HCT116 (cell line): ENCODE results near the gene CACNA1E. TPM values are rescaled to one million over a fixed set of nuclear protein-coding genes. Genes with fewer than 3 reads are reported as not detected.

ENCODE experiments used
- ATAC-seq: fragments of 200-7000 bp; cut with Tn5 transposase; 2 replicates; pipeline ENCODE4 v1.9.1; 2020; ENCODE audit warnings: mild to moderate bottlenecking, moderate library complexity
- BruUV-seq: library from RNA; stranded (reverse); fragments of 400-500 nt; replicated peaks from 2 replicates; lab custom pipeline; 2021; lab: Mats Ljungman, UMichigan
- CTCF ChIA-PET: fragments of 300-600 bp; sonication (Branson Sonifier 250); formaldehyde crosslinking; loops from one replicate; lab custom pipeline; 2021; ENCODE audit warnings: antibody characterized with exemption; lab: Charles Lee
- POLR2A ChIA-PET: fragments of 300-600, 350-600 bp; sonication (Branson Sonifier 250); formaldehyde crosslinking; loops from one replicate; lab custom pipeline; 2021; ENCODE audit warnings: antibody characterized with exemption; lab: Charles Lee
- RAD21 ChIA-PET, 2 experiments: fragments of 300-600 bp; sonication (Branson Sonifier 250); formaldehyde crosslinking; loops; one replicate each; lab custom pipeline; 2023; ENCODE audit warnings: low total read pairs in 2 of 2; ENCODE audit not compliant: uncharacterized antibody in 2 of 2, unreplicated experiment in 2 of 2, low non-redundant PET in 1 of 2; lab: Charles Lee
- DNase-seq: peaks from one replicate; pipeline ENCODE4 v3.0.0-alpha.2; 2010; ENCODE audit warnings: low read depth, low spot score
- H2AFZ ChIP-seq: fragments of 200-600 bp; shearing (Covaris generic), sonication (generic); 2 replicates; pipeline ENCODE4 v1.6.1; 2017; ENCODE audit warnings: low read depth, mixed run types, mixed read lengths, antibody characterized with exemption, low read length; ENCODE audit not compliant: poor library complexity, severe bottlenecking
- H3K27ac ChIP-seq: 2 replicates; pipeline ENCODE4 v1.5.1; 2012; ENCODE audit warnings: low read depth, low read length
- H3K27me3 ChIP-seq: fragments of 200-600 bp; sonication (generic); 2 replicates; pipeline ENCODE4 v1.6.1; 2016; ENCODE audit warnings: mixed run types, low read length, mixed read lengths; ENCODE audit not compliant: insufficient read depth
- H3K36me3 ChIP-seq, 2 experiments: fragments of 200-500 bp in 1 of 2; fragments of 200-600 bp in 1 of 2; sonication (Bioruptor generic) in 1 of 2; sonication (generic) in 1 of 2; 2 replicates each; pipeline versions ENCODE4 v1.5.1 to v1.6.1; 2014 to 2016; ENCODE audit warnings: low read length in 2 of 2, inconsistent platforms in 1 of 2, mixed read lengths in 1 of 2, mixed run types in 1 of 2; ENCODE audit not compliant: insufficient read depth in 2 of 2, control insufficient read depth in 1 of 2
- H3K4me1 ChIP-seq, 2 experiments: fragments of 200-600 bp in 1 of 2; sonication (generic) in 1 of 2; 2 replicates each; pipeline versions ENCODE4 v1.5.1 to v1.6.1; 2012 to 2017; ENCODE audit warnings: low read length in 2 of 2, inconsistent platforms in 1 of 2, mild to moderate bottlenecking in 1 of 2, mixed read lengths in 1 of 2, mixed run types in 1 of 2, moderate library complexity in 1 of 2; ENCODE audit not compliant: insufficient read depth in 2 of 2, control insufficient read depth in 1 of 2
- H3K4me2 ChIP-seq: fragments of 200-600 bp; sonication (generic); 2 replicates; pipeline ENCODE4 v1.6.1; 2017; ENCODE audit warnings: mixed run types, low read length, mixed read lengths
- H3K4me3 ChIP-seq, 2 experiments: fragments of 200-600 bp in 1 of 2; sonication (generic) in 1 of 2; replicated peaks in 1 of 2; 2 replicates each; pipeline ENCODE4 v1.5.1; 2011 to 2016; ENCODE audit warnings: low read length in 2 of 2, control low read depth in 1 of 2, low read depth in 1 of 2, mild to moderate bottlenecking in 1 of 2, mixed read lengths in 1 of 2, mixed run types in 1 of 2
- H3K79me2 ChIP-seq: fragments of 200-600 bp; sonication (generic); 2 replicates; pipeline ENCODE4 v1.6.1; 2017; ENCODE audit warnings: mild to moderate bottlenecking, mixed run types, low read length, moderate library complexity, mixed read lengths; ENCODE audit not compliant: insufficient read depth
- H3K9ac ChIP-seq: fragments of 200-600 bp; sonication (generic); 2 replicates; pipeline ENCODE4 v1.6.1; 2016; ENCODE audit warnings: low read length, mixed read lengths
- H3K9me2 ChIP-seq: fragments of 200-600 bp; sonication (generic), shearing (Covaris generic); 2 replicates; pipeline ENCODE4 v1.6.1; 2017; ENCODE audit warnings: mixed run types, mild to moderate bottlenecking, moderate library complexity; ENCODE audit not compliant: insufficient read depth
- H3K9me3 ChIP-seq, 2 experiments: fragments of 200-500 bp in 1 of 2; fragments of 200-600 bp in 1 of 2; sonication (Bioruptor generic) in 1 of 2; sonication (generic) in 1 of 2; 2 replicates each; pipeline ENCODE4 v1.6.1; 2014 to 2017; ENCODE audit warnings: low read length in 2 of 2, mixed read lengths in 2 of 2, inconsistent platforms in 1 of 2, low read depth in 1 of 2, mild to moderate bottlenecking in 1 of 2, mixed run types in 1 of 2, moderate library complexity in 1 of 2; ENCODE audit not compliant: control insufficient read depth in 1 of 2, insufficient read depth in 1 of 2
- H4K20me1 ChIP-seq: fragments of 200-600 bp; sonication (generic), shearing (Covaris generic); 2 replicates; pipeline ENCODE4 v1.6.1; 2017; ENCODE audit warnings: mixed run types, mild to moderate bottlenecking, moderate library complexity; ENCODE audit not compliant: insufficient read depth
- EGR1 ChIP-seq: IDR thresholded peaks from 2 replicates; pipeline ENCODE4 v1.6.1; 2012; ENCODE audit warnings: low read depth
- EZH2 ChIP-seq: fragments of 200-600 bp; sonication (generic); IDR thresholded peaks from 2 replicates; pipeline ENCODE4 v1.6.1; 2017; ENCODE audit warnings: antibody characterized with exemption, mixed run types
- POLR2A ChIP-seq: IDR thresholded peaks from 2 replicates; pipeline ENCODE4 v1.7.0; 2011; ENCODE audit warnings: borderline replicate concordance; ENCODE audit not compliant: insufficient read depth, insufficient read length; ENCODE audit errors: extremely low read depth
- ZBTB33 ChIP-seq: IDR thresholded peaks from 2 replicates; pipeline ENCODE4 v1.6.1; 2011; ENCODE audit warnings: mild to moderate bottlenecking, low read length, moderate library complexity; ENCODE audit not compliant: insufficient replicate concordance; ENCODE audit errors: extremely low read depth
- ZNF274 ChIP-seq: fragments of 200-500 bp; sonication (Bioruptor generic); IDR thresholded peaks from 2 replicates; pipeline ENCODE4 v1.6.1; 2014; ENCODE audit warnings: mild to moderate bottlenecking, low read depth, low read length, inconsistent platforms
- intact Hi-C: fragments of 100-400 bp; cut with micrococcal nuclease; formaldehyde crosslinking; loops from 2 replicates; pipeline ENCODE4 v1.10.0; 2022
- total RNA-seq: library from RNA; stranded (reverse); gene quantifications from one replicate; pipeline ENCODE4 v1.2.1, GENCODE V29; 2021; ENCODE audit not compliant: unreplicated experiment
- TF ChIP-seq, protein P1 (sequence below), 3 experiments: fragments of 200-600 bp in 1 of 3; sonication (generic) in 1 of 3; IDR thresholded peaks in 2 of 3; conservative IDR thresholded peaks in 1 of 3; 2 replicates each; pipeline ENCODE4 v1.5.1; 2012 to 2017; ENCODE audit warnings: low read depth in 2 of 3, low read length in 2 of 3, antibody characterized with exemption in 1 of 3, borderline replicate concordance in 1 of 3, control low read depth in 1 of 3, mild to moderate bottlenecking in 1 of 3, mixed read lengths in 1 of 3, mixed run types in 1 of 3, moderate library complexity in 1 of 3; ENCODE audit not compliant: insufficient read depth in 1 of 3

Gene CACNA1E
- total RNA-seq, 1 experiment from 2014 or later = 0.02 TPM

DNA sequence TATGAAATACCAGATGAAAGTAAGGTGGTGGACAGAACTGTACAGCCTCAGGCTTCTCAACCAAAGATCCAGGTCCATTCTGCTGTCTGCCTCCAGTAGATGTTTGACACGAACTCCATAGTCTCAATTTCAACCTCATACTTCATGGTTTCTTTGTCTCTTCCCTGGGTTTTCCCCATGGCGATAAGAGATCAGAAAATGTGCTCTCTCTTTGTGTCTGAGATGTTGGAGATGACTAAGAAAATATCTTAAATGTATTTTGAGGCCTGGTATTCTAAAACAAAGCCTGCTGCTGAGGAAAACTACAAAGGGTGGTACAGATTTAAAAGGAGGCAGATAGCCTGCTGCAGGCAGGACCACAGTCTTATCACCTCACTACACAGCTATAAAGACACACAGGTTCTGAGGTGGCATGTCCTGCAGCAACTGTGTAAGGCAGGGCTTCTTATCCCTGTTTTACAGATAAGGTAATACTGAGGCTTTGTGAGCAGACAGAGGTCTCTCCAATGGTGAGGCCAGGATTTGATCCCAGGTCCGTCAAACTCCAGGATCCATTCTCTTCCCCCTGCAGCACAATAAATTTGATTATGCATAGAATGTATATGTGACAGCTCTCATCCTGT, 40.0 kb upstream of the CACNA1E start:
- H3K9ac ChIP-seq = no peak overlapping the region
- no peak for ATAC-seq
- no peak overlapping the region for H3K27ac ChIP-seq
- no peak overlapping the region for H3K4me2 ChIP-seq
- H3K4me3 ChIP-seq = no peak overlapping the region
- no peaks in the 10 kb centered on the region for H3K9me2 ChIP-seq
- no TSS peak for BruUV-seq
- no peaks in the 10 kb centered on the region for H3K79me2 ChIP-seq
- H3K9me3 ChIP-seq = no peaks in the 10 kb centered on the region
- ChIA-PET RAD21 (no interaction called here), POLR2A (no interaction called here), CTCF (no interaction called here)
- no peaks in the 10 kb centered on the region for H3K36me3 ChIP-seq
- H2AFZ ChIP-seq = no peak overlapping the region
- peaks cover 9% of the 10 kb centered on the region; the same call in 1 of the 2 replicates for H3K27me3 ChIP-seq
- no peak for TF ChIP-seq POLR2A
- TF ChIP-seq ZBTB33 = no peak
- TF ChIP-seq ZNF274 = no peak
- TF ChIP-seq, protein P1, sequence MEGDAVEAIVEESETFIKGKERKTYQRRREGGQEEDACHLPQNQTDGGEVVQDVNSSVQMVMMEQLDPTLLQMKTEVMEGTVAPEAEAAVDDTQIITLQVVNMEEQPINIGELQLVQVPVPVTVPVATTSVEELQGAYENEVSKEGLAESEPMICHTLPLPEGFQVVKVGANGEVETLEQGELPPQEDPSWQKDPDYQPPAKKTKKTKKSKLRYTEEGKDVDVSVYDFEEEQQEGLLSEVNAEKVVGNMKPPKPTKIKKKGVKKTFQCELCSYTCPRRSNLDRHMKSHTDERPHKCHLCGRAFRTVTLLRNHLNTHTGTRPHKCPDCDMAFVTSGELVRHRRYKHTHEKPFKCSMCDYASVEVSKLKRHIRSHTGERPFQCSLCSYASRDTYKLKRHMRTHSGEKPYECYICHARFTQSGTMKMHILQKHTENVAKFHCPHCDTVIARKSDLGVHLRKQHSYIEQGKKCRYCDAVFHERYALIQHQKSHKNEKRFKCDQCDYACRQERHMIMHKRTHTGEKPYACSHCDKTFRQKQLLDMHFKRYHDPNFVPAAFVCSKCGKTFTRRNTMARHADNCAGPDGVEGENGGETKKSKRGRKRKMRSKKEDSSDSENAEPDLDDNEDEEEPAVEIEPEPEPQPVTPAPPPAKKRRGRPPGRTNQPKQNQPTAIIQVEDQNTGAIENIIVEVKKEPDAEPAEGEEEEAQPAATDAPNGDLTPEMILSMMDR (IDR thresholded peaks at IDR 0.05 in 2 of 3, conservative IDR thresholded peaks at IDR 0.05 in 1 of 3; ENCODE audit: borderline replicate concordance in 1 of 3, insufficient read depth in 1 of 3, low read depth in 2 of 3, low read length in 2 of 3) = no peak
- TF ChIP-seq EZH2 = no peak
- TF ChIP-seq EGR1 = no peak
- no peaks in the 10 kb centered on the region for H4K20me1 ChIP-seq
- no peak for DNase-seq
- intact Hi-C loops = no loop called here
- H3K4me1 ChIP-seq = no peaks in the 10 kb centered on the region
